Neural cell (in vitro differentiated cells): ENCODE measurements around the gene NME3.

Source experiments
- EP300 ChIP-seq: fragments of 450-650 bp; conservative IDR thresholded peaks from 2 replicates; pipeline ENCODE4 v1.6.1; 2014; ENCODE audit warnings: antibody characterized with exemption, mild to moderate bottlenecking, moderate library complexity; ENCODE audit not compliant: poor library complexity, severe bottlenecking
- EZH2 ChIP-seq: fragments of 200-600, 300-800 bp; shearing (Covaris generic), sonication (generic); IDR thresholded peaks from 2 replicates; pipeline ENCODE4 v1.6.1; 2014; ENCODE audit warnings: antibody characterized with exemption, low read length, borderline replicate concordance, mild to moderate bottlenecking; ENCODE audit not compliant: insufficient read depth, poor library complexity, severe bottlenecking
- MXI1 ChIP-seq: fragments of 450-650 bp; conservative IDR thresholded peaks from 2 replicates; pipeline ENCODE4 v1.6.1; 2014; ENCODE audit warnings: antibody characterized with exemption, mild to moderate bottlenecking; ENCODE audit not compliant: poor library complexity, severe bottlenecking
- RAD21 ChIP-seq: fragments of 450-650 bp; conservative IDR thresholded peaks from 2 replicates; pipeline ENCODE4 v1.6.1; 2014; ENCODE audit warnings: antibody characterized with exemption, mild to moderate bottlenecking, moderate library complexity
- REST ChIP-seq: IDR thresholded peaks from 2 replicates; pipeline ENCODE4 v1.6.1; 2012; ENCODE audit warnings: borderline replicate concordance
- TF ChIP-seq, protein P1 (sequence below): fragments of 450-650 bp; IDR thresholded peaks from 2 replicates; pipeline ENCODE4 v1.5.1; 2014; ENCODE audit warnings: antibody characterized with exemption, mild to moderate bottlenecking, moderate library complexity; ENCODE audit not compliant: poor library complexity, severe bottlenecking

GRCh38 chr16:1724491-1724890 lies 46.9 kb downstream of the NME3 start:
- TF ChIP-seq, protein P1, sequence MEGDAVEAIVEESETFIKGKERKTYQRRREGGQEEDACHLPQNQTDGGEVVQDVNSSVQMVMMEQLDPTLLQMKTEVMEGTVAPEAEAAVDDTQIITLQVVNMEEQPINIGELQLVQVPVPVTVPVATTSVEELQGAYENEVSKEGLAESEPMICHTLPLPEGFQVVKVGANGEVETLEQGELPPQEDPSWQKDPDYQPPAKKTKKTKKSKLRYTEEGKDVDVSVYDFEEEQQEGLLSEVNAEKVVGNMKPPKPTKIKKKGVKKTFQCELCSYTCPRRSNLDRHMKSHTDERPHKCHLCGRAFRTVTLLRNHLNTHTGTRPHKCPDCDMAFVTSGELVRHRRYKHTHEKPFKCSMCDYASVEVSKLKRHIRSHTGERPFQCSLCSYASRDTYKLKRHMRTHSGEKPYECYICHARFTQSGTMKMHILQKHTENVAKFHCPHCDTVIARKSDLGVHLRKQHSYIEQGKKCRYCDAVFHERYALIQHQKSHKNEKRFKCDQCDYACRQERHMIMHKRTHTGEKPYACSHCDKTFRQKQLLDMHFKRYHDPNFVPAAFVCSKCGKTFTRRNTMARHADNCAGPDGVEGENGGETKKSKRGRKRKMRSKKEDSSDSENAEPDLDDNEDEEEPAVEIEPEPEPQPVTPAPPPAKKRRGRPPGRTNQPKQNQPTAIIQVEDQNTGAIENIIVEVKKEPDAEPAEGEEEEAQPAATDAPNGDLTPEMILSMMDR: no peak
- TF ChIP-seq RAD21: no peak
- TF ChIP-seq EZH2: no peak
- TF ChIP-seq MXI1: no peak
- TF ChIP-seq EP300: no peak
- no peak for TF ChIP-seq REST
